MCF 10A (cell line): ENCODE results near the gene VPS36. TPM values are rescaled to one million over a fixed set of nuclear protein-coding genes. Genes with fewer than 3 reads are reported as not detected.

Experiments used
- BruUV-seq: library from RNA; stranded (reverse); fragments of 400-500 nt; replicated peaks from 2 replicates; lab custom pipeline; 2021; lab: Mats Ljungman, UMichigan
- CTCF ChIA-PET: fragments of 300-600 bp; sonication (Branson Sonifier 250); formaldehyde crosslinking; extraction: SDS; loops from one replicate; lab custom pipeline; 2021; ENCODE audit warnings: antibody characterized with exemption, inconsistent platforms; lab: Yijun Ruan, JAX
- POLR2A ChIA-PET: fragments of 300-600, 350-650 bp; sonication (Branson Sonifier 250); formaldehyde crosslinking; extraction: SDS; loops from one replicate; lab custom pipeline; 2020; ENCODE audit warnings: antibody characterized with exemption, inconsistent platforms; lab: Yijun Ruan, JAX
- DNase-seq: peaks from one replicate; pipeline ENCODE4 v3.0.0-alpha.2; 2018; ENCODE audit not compliant: unreplicated experiment
- H3K27ac Mint-ChIP-seq: one replicate; pipeline ENCODE4 v1.8.0; 2022; ENCODE audit warnings: mild to moderate bottlenecking, low read depth, mixed read lengths; ENCODE audit not compliant: unreplicated experiment
- H3K27me3 Mint-ChIP-seq: one replicate; pipeline ENCODE4 v1.8.0; 2022; ENCODE audit warnings: mixed read lengths; ENCODE audit not compliant: insufficient read depth, unreplicated experiment
- H3K36me3 Mint-ChIP-seq: one replicate; pipeline ENCODE4 v1.8.0; 2022; ENCODE audit warnings: mild to moderate bottlenecking, moderate library complexity, mixed read lengths; ENCODE audit not compliant: insufficient read depth, unreplicated experiment
- H3K4me1 Mint-ChIP-seq: one replicate; pipeline ENCODE4 v1.8.0; 2022; ENCODE audit warnings: mixed read lengths; ENCODE audit not compliant: insufficient read depth, unreplicated experiment
- H3K4me3 Mint-ChIP-seq: one replicate; pipeline ENCODE4 v1.8.0; 2022; ENCODE audit warnings: mild to moderate bottlenecking, moderate library complexity, mixed read lengths; ENCODE audit not compliant: unreplicated experiment
- H3K9me3 Mint-ChIP-seq: one replicate; pipeline ENCODE4 v1.8.0; 2022; ENCODE audit warnings: mixed read lengths; ENCODE audit not compliant: unreplicated experiment
- CTCF ChIP-seq: fragments of 200-600 bp; IDR thresholded peaks from one replicate; pipeline ENCODE4 v1.8.0; 2022; ENCODE audit warnings: antibody characterized with exemption, mild to moderate bottlenecking; ENCODE audit not compliant: unreplicated experiment
- intact Hi-C: fragments of 100-400 bp; cut with micrococcal nuclease; formaldehyde crosslinking; loops from 2 replicates; pipeline ENCODE4 v1.14.1; 2022
- total RNA-seq: library from RNA; stranded (reverse); gene quantifications from 2 replicates; pipeline ENCODE4 v1.2.3, GENCODE V29; 2022

Gene VPS36
- total RNA-seq, 1 experiment from 2014 or later = 43.4 TPM

GRCh38 chr13:52455677-52456041, 5.2 kb upstream of the VPS36 start:
- Mint-ChIP-seq H3K27me3 (no peaks in the 10 kb centered on the region), H3K27ac (peak overlapping the region; percentile 93), H3K4me3 (peak overlapping the region; percentile 87), H3K4me1 (peaks cover 14% of the 10 kb centered on the region), H3K36me3 (peaks cover 12% of the 10 kb centered on the region), H3K9me3 (no peaks in the 10 kb centered on the region)
- POLR2A ChIA-PET = interaction anchor here (0.9 to 2.0 kb wide), 11 partner anchors 9 to 197 kb away, joined by 3 to 10 read pairs (median 6); partner anchors contain the start of gene SUGT1
- peak; percentile 70 for DNase-seq
- no TSS peak for BruUV-seq
- CTCF ChIA-PET = interaction anchor here (0.6 to 1.1 kb wide), 4 partner anchors 8 to 146 kb away, joined by 3 to 4 read pairs (median 4); no protein-coding TSS in a partner anchor
- no peak for TF ChIP-seq CTCF
- intact Hi-C loops = loop anchor here (10.0 kb wide), 2 partner anchors 159 to 349 kb away; no protein-coding TSS in a partner anchor

- no peak for TF ChIP-seq CTCF
- intact Hi-C loops = loop anchor here (5.0 to 10.0 kb wide), 4 partner anchors 160 to 453 kb away; no protein-coding TSS in a partner anchor
Measured at GRCh38 chr13:52454820-52455676, 4.6 kb upstream of the VPS36 start, which contains the start of gene CKAP2. CKAP2 (plus strand) TSS chr13:52455478; CDS start chr13:52455557, 79 bp downstream.

GRCh38 chr13:52454459-52454819, 4.0 kb upstream of the VPS36 start:
- H3K4me1 Mint-ChIP-seq = peaks cover 12% of the 10 kb centered on the region
- no peaks in the 10 kb centered on the region for H3K27me3 Mint-ChIP-seq
- peak overlapping the region; percentile 93 for H3K27ac Mint-ChIP-seq
- ChIA-PET CTCF (no interaction called here), POLR2A (interaction anchor here (1.0 to 6.0 kb wide), 4 partner anchors 39 to 113 kb away, joined by 4 to 82 read pairs (median 12); no protein-coding TSS in a partner anchor)
- intact Hi-C loops = loop anchor here (5.0 to 10.0 kb wide), 4 partner anchors 160 to 452 kb away; no protein-coding TSS in a partner anchor
- no peak for TF ChIP-seq CTCF
- peak overlapping the region; percentile 87 for H3K4me3 Mint-ChIP-seq
- H3K36me3 Mint-ChIP-seq = peaks cover 10% of the 10 kb centered on the region
- no TSS peak for BruUV-seq
- no peaks in the 10 kb centered on the region for H3K9me3 Mint-ChIP-seq
- peak; percentile 60 for DNase-seq

More at GRCh38 chr13:52454820-52455676, 4.6 kb upstream of the VPS36 start, which contains the start of gene CKAP2:
- POLR2A ChIA-PET = interaction anchor here (1.0 to 6.0 kb wide), 13 partner anchors 12 to 198 kb away, joined by 3 to 82 read pairs (median 6); partner anchors contain the start of gene SUGT1
- H3K4me3 Mint-ChIP-seq = peak within 1 kb of the TSS; percentile 87
- H3K4me1 Mint-ChIP-seq = peaks cover 12% of the 10 kb centered on the region
- peaks cover 10% of the 10 kb centered on the region for H3K36me3 Mint-ChIP-seq
- no peaks in the 10 kb centered on the region for H3K27me3 Mint-ChIP-seq
- no peaks in the 10 kb centered on the region for H3K9me3 Mint-ChIP-seq
- CTCF ChIA-PET = interaction anchor here (1.1 kb wide), 1 partner anchor 147 kb away, joined by 3 read pairs; no protein-coding TSS in a partner anchor
- TSS peak; percentile 72 for BruUV-seq
- peak within 1 kb of the TSS; percentile 93 for H3K27ac Mint-ChIP-seq
- DNase-seq = peak; percentile 95

GRCh38 chr13:52452470-52452869, 2.0 kb upstream of the VPS36 start:
- H3K27me3 Mint-ChIP-seq = no peaks in the 10 kb centered on the region
- no TSS peak for BruUV-seq
- CTCF ChIA-PET = interaction anchor here (0.7 to 7.0 kb wide), 3 partner anchors 107 to 201 kb away, joined by 3 to 291 read pairs (median 4); no protein-coding TSS in a partner anchor
- H3K4me1 Mint-ChIP-seq = peaks cover 18% of the 10 kb centered on the region
- H3K27ac Mint-ChIP-seq = no peak overlapping the region
- intact Hi-C loops = loop anchor here (5.0 to 10.0 kb wide), 4 partner anchors 162 to 450 kb away; no protein-coding TSS in a partner anchor
- POLR2A ChIA-PET = interaction anchor here (0.9 to 6.0 kb wide), 5 partner anchors 37 to 111 kb away, joined by 4 to 82 read pairs (median 19); no protein-coding TSS in a partner anchor
- no peak for TF ChIP-seq CTCF
- H3K9me3 Mint-ChIP-seq = no peaks in the 10 kb centered on the region
- no peak overlapping the region for H3K4me3 Mint-ChIP-seq
- peaks cover 7% of the 10 kb centered on the region for H3K36me3 Mint-ChIP-seq
- DNase-seq = no peak
